Ectodermal cell (in vitro differentiated cells): Measurements from ENCODE around the gene ZSCAN10.

Source experiments
- H3K27ac ChIP-seq: 2 replicates; pipeline ENCODE4 v1.7.0; 2013; ENCODE audit warnings: mild to moderate bottlenecking, low read depth, low read length; ENCODE audit not compliant: insufficient read depth, poor library complexity, severe bottlenecking
- H3K27me3 ChIP-seq: 2 replicates; pipeline ENCODE4 v1.7.0; 2013; ENCODE audit warnings: mild to moderate bottlenecking, low read length; ENCODE audit not compliant: insufficient read depth, control insufficient read depth, poor library complexity, severe bottlenecking
- H3K36me3 ChIP-seq: one replicate; pipeline ENCODE4 v1.7.0; 2013; ENCODE audit warnings: low read length; ENCODE audit not compliant: control insufficient read depth, insufficient read depth
- H3K4me1 ChIP-seq: one replicate; pipeline ENCODE4 v1.7.0; 2013; ENCODE audit warnings: low read length; ENCODE audit not compliant: control insufficient read depth, insufficient read depth
- H3K4me3 ChIP-seq: 2 replicates; pipeline ENCODE4 v1.7.0; 2013; ENCODE audit warnings: low read depth, low read length, control low read depth; ENCODE audit not compliant: insufficient read depth
- H3K9me3 ChIP-seq: 2 replicates; pipeline ENCODE4 v1.7.0; 2013; ENCODE audit warnings: mild to moderate bottlenecking, low read length, moderate library complexity; ENCODE audit not compliant: control insufficient read depth
- WGBS, 2 experiments: methylation state at CpG; one replicate each; pipeline ENCODE4 v1.1.7; 2013; ENCODE audit warnings: missing lambda C conversion rate in 2 of 2; 5-methylcytosine and 5-hydroxymethylcytosine counted together

The ZSCAN10 gene

DNA sequence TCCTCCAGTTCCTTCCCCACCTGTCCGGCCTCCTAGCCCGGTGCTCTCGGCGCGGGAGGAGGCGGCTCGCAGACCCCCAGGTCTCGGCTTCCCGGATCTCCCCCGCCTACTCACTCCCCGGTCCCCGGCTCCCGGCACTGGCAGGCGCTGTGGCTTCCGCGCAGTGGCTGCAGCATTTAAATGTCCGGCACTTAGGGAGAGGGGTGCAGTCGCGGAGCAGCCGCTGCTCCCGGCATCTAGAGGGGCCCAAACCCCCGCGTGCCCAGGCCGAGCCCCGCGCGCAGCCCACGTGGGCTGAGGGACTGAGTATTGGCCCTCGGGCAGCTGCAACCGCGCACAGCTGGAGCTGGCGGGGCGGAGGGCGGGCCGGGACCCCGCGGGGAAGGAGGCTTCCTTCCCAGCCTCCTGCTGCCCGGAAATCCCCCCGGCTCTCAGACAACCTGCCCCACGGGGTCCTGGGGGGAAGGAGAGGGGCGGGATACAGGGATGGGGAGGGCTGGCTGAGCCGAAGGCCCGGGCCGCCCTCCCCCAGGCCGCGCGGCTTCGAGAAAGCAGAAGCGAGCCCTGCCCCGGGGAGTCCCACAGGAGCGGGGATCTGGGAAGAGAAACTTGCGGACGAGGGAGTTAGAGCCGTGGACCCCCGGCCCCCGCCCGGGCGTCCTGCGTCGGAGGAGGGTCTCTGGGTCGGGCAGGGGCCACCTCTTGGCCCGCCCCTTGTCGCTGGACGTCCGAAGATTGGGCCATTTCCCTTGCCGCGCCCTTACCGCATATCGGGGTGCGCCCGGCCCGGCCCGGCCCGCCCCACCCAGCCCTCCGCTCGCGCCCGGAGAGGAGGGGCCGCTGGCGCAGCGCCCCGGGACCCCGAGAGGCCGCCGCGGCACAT, 53.1 kb downstream of the ZSCAN10 start, which contains the start of gene MMP25:
Gene MMP25, plus strand, starts transcription at position 804 of the 883 bp plus-strand sequence. CDS start 357 bp downstream, outside the sequence.
- peaks cover 63% of the 10 kb centered on the region for H3K27me3 ChIP-seq

DNA sequence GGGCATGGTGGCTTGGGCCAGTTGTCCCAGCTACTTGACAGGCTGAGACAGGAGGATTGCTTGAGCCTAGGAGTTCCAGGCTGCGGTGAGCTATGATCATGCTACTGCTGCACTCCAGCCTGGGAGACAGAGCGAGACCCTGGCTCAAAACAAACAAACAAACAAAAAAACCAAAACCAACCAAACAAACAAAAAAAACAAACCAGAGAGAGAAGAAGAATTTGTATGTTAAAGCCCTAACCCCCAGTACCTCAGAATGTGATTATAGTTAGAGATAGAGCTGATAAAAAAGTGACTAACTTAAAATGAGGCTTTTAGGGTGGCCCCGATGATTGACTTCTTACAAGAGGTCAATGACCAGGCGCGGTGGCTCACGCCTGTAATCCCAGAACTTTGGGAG, 54.4 kb downstream of the ZSCAN10 start:
- peaks cover 64% of the 10 kb centered on the region for H3K27me3 ChIP-seq
- no peaks in the 10 kb centered on the region for H3K36me3 ChIP-seq
- no peaks in the 10 kb centered on the region for H3K9me3 ChIP-seq
- H3K4me3 ChIP-seq, result no peak overlapping the region
- no peak overlapping the region for H3K27ac ChIP-seq
- WGBS, 2 experiments, result 90 to 93% methylated on average over 5 to 6 of the region's 6 CpGs
- H3K4me1 ChIP-seq, result no peaks in the 10 kb centered on the region

More for the DNA sequence above, 53.1 kb downstream of the ZSCAN10 start, which contains the start of gene MMP25:
- no peak within 1 kb of the TSS for H3K27ac ChIP-seq
- no peaks in the 10 kb centered on the region for H3K36me3 ChIP-seq
- peak within 1 kb of the TSS; percentile 56 for H3K4me3 ChIP-seq
- H3K4me1 ChIP-seq, result no peaks in the 10 kb centered on the region
- WGBS, 2 experiments, result 0% methylated on average over 86 of the region's 86 CpGs
- H3K9me3 ChIP-seq, result no peaks in the 10 kb centered on the region

DNA sequence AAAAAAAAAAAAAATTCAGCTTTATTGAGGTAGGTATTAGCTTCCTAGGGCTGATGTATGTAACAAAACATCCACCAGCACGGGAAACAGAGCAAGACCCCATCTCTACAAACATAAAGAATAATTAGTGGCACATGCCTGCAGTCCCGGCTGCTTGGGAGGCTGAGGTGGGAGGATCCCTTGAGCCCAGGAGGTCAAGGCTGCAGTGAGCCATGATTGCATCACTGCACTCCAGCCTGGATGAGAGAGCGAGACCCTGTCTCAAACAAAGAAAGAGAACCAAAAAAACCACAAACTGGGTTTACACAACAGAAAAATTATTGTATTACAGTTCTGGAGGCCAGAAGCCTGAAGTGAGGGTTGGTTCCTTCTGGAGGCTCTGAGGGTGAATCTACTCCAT, 56.7 kb downstream of the ZSCAN10 start:
- 80 to 94% methylated on average over 3 of the region's 3 CpGs for WGBS, 2 experiments
- Histone ChIP-seq H3K4me3 (no peak overlapping the region), H3K36me3 (no peaks in the 10 kb centered on the region), H3K4me1 (no peaks in the 10 kb centered on the region), H3K27me3 (peaks cover 69% of the 10 kb centered on the region), H3K9me3 (no peaks in the 10 kb centered on the region), H3K27ac (no peak overlapping the region)

GRCh38 chr16:3038896-3039295, 60.2 kb downstream of the ZSCAN10 start:
- Histone ChIP-seq H3K4me3 (no peak overlapping the region), H3K36me3 (no peaks in the 10 kb centered on the region), H3K27ac (no peak overlapping the region), H3K4me1 (no peaks in the 10 kb centered on the region), H3K27me3 (peaks cover 68% of the 10 kb centered on the region), H3K9me3 (no peaks in the 10 kb centered on the region)
- WGBS, 2 experiments, result 88 to 90% methylated on average over 5 of the region's 5 CpGs
